HG03565 (cell line): Measurements from ENCODE around the gene DPP10.

Experiments
- ATAC-seq: cut with Tn5 transposase; IDR thresholded peaks from one replicate; pipeline ENCODE4 v1.9.1; 2021; ENCODE audit warnings: mild to moderate bottlenecking, moderate library complexity; ENCODE audit not compliant: unreplicated experiment

DPP10 gene

DNA sequence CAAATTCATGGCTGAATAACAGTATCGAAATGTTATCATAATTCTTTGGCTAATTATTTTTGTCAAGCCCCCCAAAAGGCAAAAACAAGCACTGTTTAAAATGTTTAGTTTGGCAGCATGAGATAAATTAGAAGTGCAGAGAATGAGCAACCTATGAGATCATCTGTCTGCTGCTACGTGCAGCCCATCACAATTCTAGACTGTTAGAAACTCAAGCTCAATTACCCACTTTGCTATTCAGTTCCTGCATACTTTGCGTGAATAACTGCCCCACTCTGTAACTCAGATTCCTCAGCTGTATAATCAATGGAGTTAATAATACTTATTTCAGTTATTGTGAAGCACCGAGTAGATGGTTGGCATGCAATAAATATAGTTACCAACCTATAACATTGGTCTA lies 1181.9 kb downstream of the DPP10 start:
- ATAC-seq = no peak

DNA sequence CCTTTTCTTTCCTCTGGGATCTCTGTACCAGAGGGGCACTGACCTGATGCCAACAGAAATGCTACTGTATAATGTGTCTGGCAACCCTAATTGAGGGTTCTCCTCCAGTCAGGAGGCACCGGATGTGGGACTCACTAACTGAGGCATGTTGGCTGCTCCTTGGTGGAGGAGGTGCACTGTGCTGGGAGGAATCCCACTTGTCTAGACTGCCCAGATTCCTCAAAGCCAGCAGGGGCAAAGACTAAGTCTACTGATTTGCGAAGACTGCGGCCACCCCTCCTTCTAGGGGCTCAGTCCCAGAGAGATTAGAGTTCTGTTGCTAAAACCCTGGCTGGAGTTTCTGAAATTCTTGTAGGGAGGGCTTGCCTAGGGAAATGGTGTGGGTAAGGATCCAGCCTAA lies 1192.1 kb downstream of the DPP10 start:
- ATAC-seq = no peak

DNA sequence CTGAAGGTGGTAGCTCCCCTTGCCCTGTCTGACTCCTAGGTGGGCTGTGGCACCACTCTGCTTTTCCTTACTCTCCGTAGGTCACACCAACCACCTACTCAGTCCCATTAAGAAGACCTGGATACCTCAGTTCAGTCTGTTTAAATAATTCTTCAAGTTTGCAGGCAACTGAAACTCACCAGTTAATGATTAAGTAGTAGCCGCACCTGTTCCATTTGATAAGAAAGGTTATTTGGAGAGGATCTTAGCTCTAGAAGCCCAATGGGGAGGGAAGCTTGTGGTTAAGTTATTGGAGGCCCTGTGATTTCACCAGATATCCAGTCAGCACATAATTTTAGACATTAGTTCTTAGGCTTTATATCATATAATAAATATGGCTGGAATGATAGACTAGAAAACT lies 1193.0 kb downstream of the DPP10 start:
- ATAC-seq = no peak

- no peak for ATAC-seq
Observed at GRCh38 chr2:115649731-115650130, 1207.3 kb downstream of the DPP10 start.

DNA sequence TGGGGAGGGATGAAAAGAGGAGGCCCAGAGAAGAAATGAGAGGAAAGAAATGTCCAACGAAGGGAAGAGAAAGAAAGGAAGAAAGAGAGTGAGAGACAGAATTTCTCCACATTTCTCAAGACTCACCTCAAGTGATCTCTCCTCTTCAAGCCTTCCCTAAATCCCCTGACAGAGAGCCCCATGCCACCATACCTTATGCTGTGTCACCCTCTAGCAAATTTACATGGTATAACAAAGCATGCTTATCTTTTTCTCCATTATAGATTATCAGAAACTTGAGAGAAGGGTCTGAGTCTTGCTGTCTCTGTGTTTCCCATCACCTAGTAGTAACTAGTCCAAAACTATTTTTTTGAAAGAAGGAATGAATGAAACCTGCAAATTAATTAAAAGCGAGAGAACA lies 1208.4 kb downstream of the DPP10 start:
- no peak for ATAC-seq

GRCh38 chr2:115652652-115653051 lies 1210.2 kb downstream of the DPP10 start:
- no peak for ATAC-seq

- no peak for ATAC-seq
Observed at GRCh38 chr2:115654362-115654761, 1211.9 kb downstream of the DPP10 start.

DNA sequence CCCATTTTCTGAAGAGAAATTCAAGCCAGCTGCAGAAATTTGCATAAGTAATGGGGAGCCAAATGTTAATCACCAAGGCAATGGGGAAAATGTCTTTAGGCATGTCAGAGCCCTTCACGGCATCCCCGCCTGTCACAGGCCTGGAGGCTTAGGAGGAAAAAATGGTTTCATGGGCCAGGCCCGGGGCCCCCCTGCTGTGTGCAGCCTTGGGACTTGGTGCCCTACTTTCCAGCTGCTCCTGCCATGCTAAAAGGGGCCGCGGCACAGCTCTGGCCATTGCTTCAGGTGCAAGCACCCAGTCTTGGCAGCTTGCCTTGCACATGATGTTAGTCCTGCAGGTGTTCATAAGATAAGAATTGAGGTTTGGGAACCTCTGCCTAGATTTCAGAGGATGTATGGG lies 1235.7 kb downstream of the DPP10 start:
- no peak for ATAC-seq

- ATAC-seq = no peak
Observed at GRCh38 chr2:115684345-115684744, 1241.9 kb downstream of the DPP10 start.

DNA sequence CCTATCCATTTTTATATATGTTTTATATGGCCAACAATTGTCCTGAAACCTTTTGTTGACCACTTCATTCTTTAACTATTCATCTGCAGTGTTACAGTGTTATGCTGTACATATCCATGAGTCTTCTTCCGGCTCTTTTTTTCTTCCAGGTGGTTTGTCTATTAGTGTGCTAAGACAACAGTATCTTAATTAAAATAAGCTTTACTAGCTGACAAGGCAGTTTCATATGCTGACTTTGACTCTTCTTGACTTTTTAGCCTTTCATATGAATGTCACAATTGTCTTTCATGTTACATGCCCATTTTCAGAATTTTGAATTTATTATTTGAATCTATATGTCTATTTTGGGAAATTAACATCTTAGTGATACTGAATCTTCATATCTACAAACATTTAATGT lies 1249.0 kb downstream of the DPP10 start:
- no peak for ATAC-seq

GRCh38 chr2:115694651-115695050 lies 1252.2 kb downstream of the DPP10 start:
- no peak for ATAC-seq

GRCh38 chr2:115733190-115733775 lies 1290.8 kb downstream of the DPP10 start:
- no peak for ATAC-seq

- no peak for ATAC-seq
Observed at GRCh38 chr2:115738111-115738510, 1295.7 kb downstream of the DPP10 start.

DNA sequence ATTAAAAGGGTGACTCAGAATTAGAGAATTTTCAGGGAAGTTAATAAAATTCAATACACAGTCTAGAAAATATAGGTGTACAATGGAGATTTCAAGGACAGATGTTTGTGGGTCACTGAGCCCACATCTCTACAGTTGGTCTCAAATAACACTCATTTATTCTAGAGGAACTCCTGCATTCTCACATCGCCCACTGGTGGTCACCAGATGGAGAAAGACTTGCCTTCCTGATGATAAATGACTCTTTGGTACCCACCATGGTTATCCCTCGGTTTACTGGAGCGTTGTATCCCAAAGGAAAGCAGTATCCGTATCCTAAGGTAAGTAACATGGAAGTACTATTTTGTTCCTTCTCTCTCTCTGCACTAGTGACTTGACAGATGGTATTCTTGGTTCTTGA lies 1297.1 kb downstream of the DPP10 start:
- no peak for ATAC-seq

DNA sequence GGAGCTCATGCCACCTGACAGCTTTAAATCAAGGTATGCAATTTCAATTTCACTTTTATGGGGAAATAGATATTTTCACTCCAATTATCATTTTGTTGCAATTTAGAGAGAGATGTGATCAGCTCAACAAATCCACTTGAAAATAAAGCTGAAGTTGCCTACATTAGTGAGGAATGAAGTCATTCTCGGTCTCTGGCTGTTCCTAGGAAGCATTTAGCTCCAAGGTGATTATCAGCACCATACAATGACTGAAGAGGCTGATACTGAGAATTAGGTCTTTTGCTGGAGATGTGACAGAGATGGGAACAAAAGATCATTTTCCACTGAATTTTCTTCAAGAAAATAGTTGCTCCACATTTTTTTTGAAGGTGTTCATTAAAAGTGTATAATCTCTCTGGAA lies 1303.7 kb downstream of the DPP10 start:
- ATAC-seq = no peak

DNA sequence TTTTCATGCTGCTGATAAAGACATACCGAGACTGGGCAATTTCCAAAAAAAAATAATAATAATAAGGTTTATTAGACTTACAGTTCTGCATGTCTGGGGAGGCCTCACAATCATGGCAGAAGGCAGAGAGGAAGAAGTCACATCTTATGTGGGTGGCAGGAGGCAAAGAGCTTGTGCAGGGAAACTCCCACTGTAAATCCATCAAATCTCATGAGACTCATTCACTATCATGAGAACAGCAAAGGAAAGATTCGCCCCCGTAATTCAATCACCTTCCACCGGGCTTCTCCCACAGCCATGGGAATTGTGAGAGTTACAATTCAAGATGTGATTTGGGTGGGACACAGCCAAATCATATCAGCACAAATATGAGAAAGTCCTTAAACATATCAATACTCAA lies 1314.8 kb downstream of the DPP10 start:
- no peak for ATAC-seq

DNA sequence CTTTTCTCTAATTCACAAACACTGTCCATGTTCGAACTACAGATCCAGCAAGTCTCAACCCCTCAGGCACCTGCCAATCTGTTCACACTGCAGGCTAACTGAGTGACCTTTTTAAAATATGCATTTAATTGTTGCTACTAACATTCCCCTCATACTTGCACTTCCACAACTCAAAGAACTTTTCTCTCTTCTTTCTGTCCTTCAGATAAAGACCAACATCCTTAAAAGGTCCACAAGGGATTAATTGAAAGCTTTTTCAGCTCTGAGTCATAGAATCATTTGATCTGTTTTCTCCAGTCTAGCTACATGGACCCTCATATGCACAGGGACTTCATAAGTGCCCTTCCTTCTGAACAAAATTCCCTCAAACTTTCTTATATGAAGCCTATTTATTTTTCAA lies 1321.2 kb downstream of the DPP10 start:
- ATAC-seq = no peak

DNA sequence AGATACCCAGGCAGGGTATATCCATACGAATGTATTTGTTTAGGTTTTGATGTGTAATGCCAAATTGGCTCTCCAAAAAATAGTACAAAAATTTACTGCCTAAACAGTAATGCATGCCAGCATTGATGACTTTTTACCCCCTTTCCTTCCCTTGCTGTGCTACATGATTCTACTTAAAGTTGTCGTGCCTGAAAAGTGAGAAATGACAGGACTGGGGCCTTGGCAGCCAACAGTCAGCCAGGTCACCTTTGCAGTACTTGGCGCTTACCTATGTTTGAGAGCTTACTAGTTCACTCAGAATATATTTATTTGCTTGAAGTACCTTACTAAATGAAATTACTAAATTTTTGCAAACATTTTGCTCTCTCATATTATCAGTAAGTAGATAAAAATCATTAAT lies 1329.1 kb downstream of the DPP10 start:
- no peak for ATAC-seq

GRCh38 chr2:115774361-115774760 lies 1331.9 kb downstream of the DPP10 start:
- ATAC-seq = no peak

DNA sequence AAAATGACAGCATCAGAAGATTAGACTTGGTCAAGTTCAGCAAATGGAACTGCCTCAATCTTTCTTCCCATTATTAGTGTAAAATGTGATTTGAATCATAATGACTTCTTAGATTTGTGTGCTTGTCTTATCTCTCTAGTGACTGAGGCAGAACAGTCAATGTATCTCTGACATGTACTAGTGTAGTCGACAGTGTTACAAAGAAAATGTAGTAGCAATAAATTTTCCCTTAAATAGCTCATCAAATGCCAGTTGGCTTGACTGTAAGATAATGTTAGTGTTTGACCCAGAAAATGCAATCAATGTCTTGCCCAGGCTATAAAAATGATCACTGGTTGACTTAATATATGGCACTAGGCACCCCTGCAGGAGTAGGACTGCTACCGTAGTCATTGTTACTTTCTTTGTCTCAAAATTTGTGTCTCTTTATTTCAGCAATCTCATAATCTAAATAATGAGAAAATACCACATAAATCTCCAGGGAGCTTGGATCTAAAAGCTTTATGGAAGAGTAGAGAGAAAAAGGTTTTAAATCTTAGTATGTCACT lies 1336.7 kb downstream of the DPP10 start:
- no peak for ATAC-seq

- no peak for ATAC-seq
Observed at GRCh38 chr2:115782286-115782685, 1339.8 kb downstream of the DPP10 start.

DNA sequence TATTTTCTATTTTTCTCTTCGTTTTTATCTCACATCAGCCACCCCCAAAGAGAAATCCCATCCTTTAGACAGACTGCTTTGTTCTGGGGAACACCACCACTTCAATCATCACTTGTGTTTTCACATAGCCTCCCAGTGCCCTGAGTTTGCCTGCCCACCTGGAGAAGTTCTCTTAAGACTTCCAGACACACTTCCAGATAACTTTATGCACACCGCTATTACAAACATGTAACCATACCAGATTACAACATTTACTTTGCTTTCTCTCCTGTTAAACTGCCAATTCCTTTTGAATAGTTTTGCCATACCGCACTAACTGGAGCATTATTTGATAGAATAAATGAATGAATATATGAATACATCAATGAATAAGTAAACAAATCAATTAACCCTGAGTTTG lies 1353.6 kb downstream of the DPP10 start:
- no peak for ATAC-seq

DNA sequence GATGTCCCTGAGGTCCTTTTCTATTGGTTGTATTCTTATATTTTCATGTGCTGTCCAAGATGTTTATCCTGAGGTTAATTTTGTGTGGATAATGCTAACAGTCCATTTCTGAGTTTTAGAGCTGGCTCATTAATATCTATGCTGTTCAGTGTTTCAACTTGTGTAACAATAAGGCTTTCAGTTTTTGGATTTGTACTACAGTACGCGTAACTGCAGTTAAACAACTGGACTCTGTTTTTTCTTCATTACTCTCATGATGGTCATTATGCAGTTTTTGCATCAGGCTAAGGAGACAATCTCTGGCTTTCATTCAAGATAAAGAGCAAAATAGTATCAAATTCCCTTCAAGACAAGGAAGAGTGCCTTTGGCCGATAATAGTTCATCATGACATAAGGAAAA lies 1364.8 kb downstream of the DPP10 start:
- no peak for ATAC-seq
